Neural crest cell (in vitro differentiated cells): Measurements from ENCODE around the gene SF3B1. TPM values are rescaled to one million over a fixed set of nuclear protein-coding genes. Genes with fewer than 3 reads are reported as not detected.
"Not testable (repeated sequence)": the region's sequence is repeated elsewhere in the genome, so short reads cannot be mapped to it uniquely, and the experiment has no call there.

ENCODE experiments used
- DNase-seq: peaks from one replicate; pipeline ENCODE4 v3.0.0; 2021; ENCODE audit warnings: low read depth, mixed read lengths, low spot score
- H3K27ac Mint-ChIP-seq: one replicate; pipeline ENCODE4 v1.8.0; 2021; ENCODE audit warnings: mild to moderate bottlenecking, mixed read lengths; ENCODE audit not compliant: unreplicated experiment
- H3K27me3 Mint-ChIP-seq: 2 replicates; pipeline ENCODE4 v1.8.0; 2021; ENCODE audit warnings: low read depth, mild to moderate bottlenecking, mixed read lengths
- H3K36me3 Mint-ChIP-seq: 2 replicates; pipeline ENCODE4 v1.8.0; 2021; ENCODE audit warnings: low read depth, mild to moderate bottlenecking, mixed read lengths
- H3K4me1 Mint-ChIP-seq: 2 replicates; pipeline ENCODE4 v1.8.0; 2021; ENCODE audit warnings: mixed read lengths
- H3K4me3 Mint-ChIP-seq: one replicate; pipeline ENCODE4 v1.8.0; 2021; ENCODE audit warnings: mild to moderate bottlenecking, mixed read lengths
- H3K9me3 Mint-ChIP-seq: 2 replicates; pipeline ENCODE4 v1.8.0; 2021; ENCODE audit warnings: mixed read lengths
- total RNA-seq: library from RNA; stranded (reverse); gene quantifications from 2 replicates; pipeline ENCODE4 v1.2.1, GENCODE V29; 2021
- TF ChIP-seq, protein P1 (sequence below): fragments of 200-600 bp; sonication (generic); conservative IDR thresholded peaks from 2 replicates; pipeline ENCODE4 v1.5.0; 2021; ENCODE audit warnings: antibody characterized with exemption, mild to moderate bottlenecking

Gene SF3B1
- total RNA-seq, 1 donor from 2014 or later, result 323 TPM

- Mint-ChIP-seq H3K36me3 (no peaks in the 10 kb centered on the region), H3K9me3 (no peaks in the 10 kb centered on the region), H3K4me3 (no peak overlapping the region), H3K27me3 (no peaks in the 10 kb centered on the region), H3K4me1 (peaks cover 11% of the 10 kb centered on the region), H3K27ac (no peak overlapping the region)
- DNase-seq, result no peak
- TF ChIP-seq, protein P1, sequence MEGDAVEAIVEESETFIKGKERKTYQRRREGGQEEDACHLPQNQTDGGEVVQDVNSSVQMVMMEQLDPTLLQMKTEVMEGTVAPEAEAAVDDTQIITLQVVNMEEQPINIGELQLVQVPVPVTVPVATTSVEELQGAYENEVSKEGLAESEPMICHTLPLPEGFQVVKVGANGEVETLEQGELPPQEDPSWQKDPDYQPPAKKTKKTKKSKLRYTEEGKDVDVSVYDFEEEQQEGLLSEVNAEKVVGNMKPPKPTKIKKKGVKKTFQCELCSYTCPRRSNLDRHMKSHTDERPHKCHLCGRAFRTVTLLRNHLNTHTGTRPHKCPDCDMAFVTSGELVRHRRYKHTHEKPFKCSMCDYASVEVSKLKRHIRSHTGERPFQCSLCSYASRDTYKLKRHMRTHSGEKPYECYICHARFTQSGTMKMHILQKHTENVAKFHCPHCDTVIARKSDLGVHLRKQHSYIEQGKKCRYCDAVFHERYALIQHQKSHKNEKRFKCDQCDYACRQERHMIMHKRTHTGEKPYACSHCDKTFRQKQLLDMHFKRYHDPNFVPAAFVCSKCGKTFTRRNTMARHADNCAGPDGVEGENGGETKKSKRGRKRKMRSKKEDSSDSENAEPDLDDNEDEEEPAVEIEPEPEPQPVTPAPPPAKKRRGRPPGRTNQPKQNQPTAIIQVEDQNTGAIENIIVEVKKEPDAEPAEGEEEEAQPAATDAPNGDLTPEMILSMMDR, result no peak
These were observed 56.7 kb downstream of the SF3B1 start for GRCh38 chr2:197378086-197378485.

- H3K4me1 Mint-ChIP-seq, result peaks cover 11% of the 10 kb centered on the region
- H3K27ac Mint-ChIP-seq, result no peak overlapping the region
- H3K36me3 Mint-ChIP-seq, result no peaks in the 10 kb centered on the region
- no peaks in the 10 kb centered on the region for H3K9me3 Mint-ChIP-seq
- DNase-seq, result no peak
- no peaks in the 10 kb centered on the region for H3K27me3 Mint-ChIP-seq
- H3K4me3 Mint-ChIP-seq, result no peak overlapping the region
- TF ChIP-seq, protein P1, result no peak
These were observed 57.2 kb downstream of the SF3B1 start for GRCh38 chr2:197377670-197378069.

DNA sequence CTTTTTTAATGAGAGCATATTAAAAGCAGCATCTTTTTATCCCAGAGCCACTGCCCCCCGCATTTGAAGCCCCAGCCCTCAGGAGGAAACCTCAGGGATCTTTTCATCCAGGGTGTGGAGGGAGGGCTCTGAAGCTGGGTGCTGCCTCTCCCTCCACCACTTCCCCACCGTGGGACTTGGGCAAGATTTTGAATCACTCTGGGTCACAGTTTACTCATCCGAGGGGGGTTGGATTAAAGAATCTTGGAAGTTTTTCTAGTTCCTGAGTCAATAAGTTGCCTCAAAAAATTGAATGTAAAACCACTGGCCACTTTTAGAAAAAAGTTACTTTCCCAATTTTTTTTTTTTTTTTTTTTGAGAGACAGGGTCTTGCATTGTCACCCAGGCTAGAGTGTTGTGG, 62.2 kb downstream of the SF3B1 start:
- no peaks in the 10 kb centered on the region for H3K9me3 Mint-ChIP-seq
- no peaks in the 10 kb centered on the region for H3K36me3 Mint-ChIP-seq
- peaks cover 4% of the 10 kb centered on the region for H3K4me1 Mint-ChIP-seq
- peak overlapping the region; percentile 27 for H3K27ac Mint-ChIP-seq
- no peaks in the 10 kb centered on the region for H3K27me3 Mint-ChIP-seq
- TF ChIP-seq, protein P1, result no peak
- no peak for DNase-seq
- no peak overlapping the region for H3K4me3 Mint-ChIP-seq

- H3K36me3 Mint-ChIP-seq, DNase-seq, H3K27ac Mint-ChIP-seq, H3K4me3 Mint-ChIP-seq, H3K9me3 Mint-ChIP-seq, H3K27me3 Mint-ChIP-seq, H3K4me1 Mint-ChIP-seq: not testable (repeated sequence)
These were observed 64.2 kb downstream of the SF3B1 start for GRCh38 chr2:197370664-197371063.

DNA sequence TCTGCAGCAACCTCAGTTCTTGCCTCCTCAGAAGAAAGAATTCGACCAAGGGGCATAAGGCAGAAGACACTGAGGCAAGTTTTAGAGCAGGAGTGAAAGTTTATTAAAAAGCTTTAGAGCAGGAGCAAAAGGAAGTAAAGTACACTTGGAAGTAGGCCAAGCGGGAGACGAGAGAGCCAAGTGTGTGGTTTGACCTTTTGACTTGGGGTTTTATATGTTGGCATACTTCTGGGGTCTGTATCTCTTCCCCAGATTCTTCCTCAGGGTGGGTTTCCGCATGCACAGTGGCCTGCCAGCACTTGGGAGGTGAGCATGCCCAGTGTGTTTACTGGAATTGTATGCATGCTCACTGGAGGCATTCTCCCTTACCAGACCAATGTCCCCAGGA, 64.9 kb downstream of the SF3B1 start:
- H3K4me3 Mint-ChIP-seq, result no peak overlapping the region
- peaks cover 4% of the 10 kb centered on the region for H3K4me1 Mint-ChIP-seq
- no peak for DNase-seq
- H3K27ac Mint-ChIP-seq, result no peak overlapping the region
- no peaks in the 10 kb centered on the region for H3K27me3 Mint-ChIP-seq
- no peaks in the 10 kb centered on the region for H3K9me3 Mint-ChIP-seq
- no peaks in the 10 kb centered on the region for H3K36me3 Mint-ChIP-seq
- TF ChIP-seq, protein P1, result no peak

DNA sequence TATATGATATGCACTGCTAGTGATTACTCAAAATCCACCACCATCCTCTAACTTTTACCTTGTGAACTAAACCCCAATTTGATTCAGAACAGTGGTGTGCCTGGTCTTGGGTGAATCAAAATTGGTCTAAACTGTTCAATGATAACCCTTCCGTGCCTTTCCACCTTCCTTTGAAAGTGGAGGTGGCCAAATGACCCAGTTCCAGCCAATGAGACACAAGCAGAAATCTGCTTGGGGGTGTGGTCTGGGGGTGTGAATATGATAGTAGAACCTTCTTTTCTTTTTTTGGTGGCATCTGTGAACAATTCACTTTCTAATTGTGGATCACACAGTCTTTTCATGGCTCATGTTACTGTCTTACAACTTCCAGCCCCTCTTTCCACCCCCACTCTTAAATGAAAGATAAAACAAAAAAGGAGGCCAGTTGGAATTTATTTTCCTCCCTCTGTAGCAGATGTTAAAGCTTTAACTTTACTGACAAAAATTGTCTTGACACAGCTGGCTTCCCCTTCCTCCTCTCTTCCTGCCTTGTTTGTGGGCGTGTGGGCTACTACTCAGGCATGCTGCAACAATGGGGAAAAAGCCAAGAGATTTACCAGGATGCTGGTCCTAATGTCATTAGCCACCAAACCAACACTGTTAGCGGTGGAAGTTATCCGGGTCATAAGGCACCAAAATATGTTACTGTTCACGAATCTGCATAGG, 65.4 kb downstream of the SF3B1 start:
- DNase-seq, result no peak
- H3K4me1 Mint-ChIP-seq, result peaks cover 4% of the 10 kb centered on the region
- H3K36me3 Mint-ChIP-seq, result no peaks in the 10 kb centered on the region
- TF ChIP-seq, protein P1, result no peak
- H3K4me3 Mint-ChIP-seq, result no peak overlapping the region
- no peaks in the 10 kb centered on the region for H3K27me3 Mint-ChIP-seq
- H3K27ac Mint-ChIP-seq, result no peak overlapping the region
- H3K9me3 Mint-ChIP-seq, result no peaks in the 10 kb centered on the region
